Endometrial microvascular endothelial cells (primary cell): ENCODE measurements around the gene CLDN6. TPM values are rescaled to one million over a fixed set of nuclear protein-coding genes. Genes with fewer than 3 reads are reported as not detected.

ENCODE experiments used
- in situ Hi-C: cut with HindIII; loops from 2 replicates; pipeline ENCODE4 v1.10.0; 2017; ENCODE audit warnings: low sequenced_read_pairs, low pct_unique_long_range_greater_than_20kb; ENCODE audit errors: inconsistent ontology term
- total RNA-seq: library from RNA; depleted of rRNA; stranded (reverse); fragments of >200 nt; gene quantifications from one replicate; pipeline ENCODE4 v1.2.3, GENCODE V29; 2015; ENCODE audit errors: inconsistent ontology term

The CLDN6 gene
- total RNA-seq, 1 donor from 2014 or later, result not detected

- in situ Hi-C loops, result no loop called here
These were observed 2.2 kb upstream of the CLDN6 start, which contains the start of gene TNFRSF12A for GRCh38 chr16:3020247-3020603. TSS of gene TNFRSF12A (plus strand) at chr16:3020368. CDS start at chr16:3020398, 30 bp downstream.

- in situ Hi-C loops, result no loop called here
These were observed 1.7 kb upstream of the CLDN6 start for GRCh38 chr16:3019594-3020246.

GRCh38 chr16:3017344-3017743 lies 639 bp downstream of the CLDN6 start:
- in situ Hi-C loops, result no loop called here

- in situ Hi-C loops, result no loop called here
These were observed 2.0 kb downstream of the CLDN6 start for GRCh38 chr16:3015865-3016521.

GRCh38 chr16:3014971-3015370 lies 3.0 kb downstream of the CLDN6 start:
- in situ Hi-C loops, result no loop called here

GRCh38 chr16:3013998-3014690 lies 3.8 kb downstream of the CLDN6 start:
- in situ Hi-C loops, result no loop called here

GRCh38 chr16:3013491-3013951 lies 4.5 kb downstream of the CLDN6 start:
- in situ Hi-C loops, result no loop called here

- in situ Hi-C loops, result no loop called here
These were observed 5.1 kb downstream of the CLDN6 start, which contains the start of gene CLDN9 for GRCh38 chr16:3012828-3013420. TSS of gene CLDN9 (plus strand) at chr16:3012923. CDS start at chr16:3013363, 440 bp downstream.

GRCh38 chr16:3012246-3012645 lies 5.7 kb downstream of the CLDN6 start:
- in situ Hi-C loops, result no loop called here

GRCh38 chr16:3010510-3010909 lies 7.5 kb downstream of the CLDN6 start:
- in situ Hi-C loops, result no loop called here

GRCh38 chr16:3009568-3010390 lies 8.2 kb downstream of the CLDN6 start:
- in situ Hi-C loops, result no loop called here

- in situ Hi-C loops, result no loop called here
These were observed 9.3 kb downstream of the CLDN6 start for GRCh38 chr16:3008690-3009037.

GRCh38 chr16:3007957-3008689 lies 9.9 kb downstream of the CLDN6 start:
- in situ Hi-C loops, result no loop called here

GRCh38 chr16:3007059-3007956 lies 10.7 kb downstream of the CLDN6 start:
- in situ Hi-C loops, result no loop called here

GRCh38 chr16:3004781-3005284 lies 13.2 kb downstream of the CLDN6 start:
- in situ Hi-C loops, result no loop called here

- in situ Hi-C loops, result no loop called here
These were observed 13.7 kb downstream of the CLDN6 start for GRCh38 chr16:3004319-3004718.
